NT2/D1 (cell line): ENCODE data around the gene C1S.

ENCODE experiments used
- SUZ12 ChIP-seq: IDR thresholded peaks from 2 replicates; pipeline ENCODE4 v1.6.1; 2011; ENCODE audit not compliant: insufficient read length, insufficient read depth; ENCODE audit errors: extremely low read depth
- YY1 ChIP-seq: IDR thresholded peaks from 2 replicates; pipeline ENCODE4 v1.6.1; 2011; ENCODE audit not compliant: insufficient read length, insufficient read depth
- ZNF274 ChIP-seq: IDR thresholded peaks from 2 replicates; pipeline ENCODE4 v1.6.1; 2011; ENCODE audit warnings: mild to moderate bottlenecking, low read depth, low read length

DNA sequence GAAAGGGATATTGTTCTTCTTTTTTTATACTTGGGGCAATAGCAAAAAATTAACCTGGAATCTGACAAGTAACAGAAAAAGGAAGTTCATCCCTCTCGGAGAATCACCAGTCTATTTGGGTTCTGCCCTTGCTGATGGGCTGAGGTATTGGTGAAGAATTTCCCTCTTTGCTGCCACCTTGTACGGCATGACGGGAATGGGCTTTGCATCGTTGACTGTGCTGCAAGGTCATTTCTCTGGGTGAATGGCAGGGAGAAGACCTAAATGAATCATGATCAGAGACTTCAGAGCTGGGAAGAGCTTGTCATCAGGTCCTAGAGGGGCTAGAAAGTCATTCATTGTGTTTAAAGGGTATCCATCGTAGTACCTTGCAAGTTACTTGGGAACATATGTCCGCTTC, 12.0 kb downstream of the C1S start:
- TF ChIP-seq ZNF274 (no peak), SUZ12 (no peak), YY1 (no peak)
